Smooth muscle cell (in vitro differentiated cells): ENCODE measurements around the gene HNRNPM. TPM values are rescaled to one million over a fixed set of nuclear protein-coding genes. Genes with fewer than 3 reads are reported as not detected.

Source experiments
- DNase-seq: peaks from one replicate; lab custom pipeline; 2025; ENCODE audit not compliant: unreplicated experiment; lab: John Stamatoyannopoulos, UW
- H2AFZ ChIP-seq: fragments of 200-600 bp; sonication (generic); 2 replicates; pipeline ENCODE4 v1.6.0; 2016; ENCODE audit warnings: antibody characterized with exemption, low read depth, mild to moderate bottlenecking
- H3F3A ChIP-seq: fragments of 200-600 bp; sonication (generic); 2 replicates; pipeline ENCODE4 v1.6.0; 2017; ENCODE audit warnings: antibody characterized with exemption, low read depth
- H3K27ac ChIP-seq: fragments of 200-600 bp; sonication (generic); 2 replicates; pipeline ENCODE4 v1.5.1; 2016; ENCODE audit warnings: low read depth, mild to moderate bottlenecking
- H3K27me3 ChIP-seq: fragments of 200-600 bp; sonication (generic); 2 replicates; pipeline ENCODE4 v1.6.1; 2016; ENCODE audit warnings: low read depth, mild to moderate bottlenecking
- H3K36me3 ChIP-seq: fragments of 200-600 bp; sonication (generic); 2 replicates; pipeline ENCODE4 v1.5.1; 2016; ENCODE audit warnings: low read depth
- H3K4me1 ChIP-seq: fragments of 200-600 bp; sonication (generic); 2 replicates; pipeline ENCODE4 v1.5.1; 2016; ENCODE audit warnings: low read depth
- H3K4me2 ChIP-seq: fragments of 200-600 bp; sonication (generic); 2 replicates; pipeline ENCODE4 v1.6.0; 2016; ENCODE audit warnings: mild to moderate bottlenecking
- H3K4me3 ChIP-seq: fragments of 200-600 bp; sonication (generic); 2 replicates; pipeline ENCODE4 v1.5.1; 2016; ENCODE audit warnings: mild to moderate bottlenecking
- H3K79me2 ChIP-seq: fragments of 200-600 bp; sonication (generic); 2 replicates; pipeline ENCODE4 v1.6.0; 2016; ENCODE audit warnings: low read depth, mild to moderate bottlenecking
- H3K9ac ChIP-seq: fragments of 200-600 bp; sonication (generic); 2 replicates; pipeline ENCODE4 v1.6.0; 2016; ENCODE audit warnings: low read depth
- H3K9me3 ChIP-seq: fragments of 200-600 bp; sonication (generic); replicated peaks from 2 replicates; pipeline ENCODE4 v1.5.1; 2016; ENCODE audit warnings: low read depth
- H4K20me1 ChIP-seq: fragments of 200-600 bp; sonication (generic); 2 replicates; pipeline ENCODE4 v1.6.0; 2016; ENCODE audit warnings: low read depth
- CTCF ChIP-seq: fragments of 200-600 bp; sonication (generic); IDR thresholded peaks from 2 replicates; pipeline ENCODE4 v1.5.1; 2017; ENCODE audit warnings: borderline replicate concordance, mild to moderate bottlenecking, antibody characterized with exemption; ENCODE audit not compliant: insufficient read depth, poor library complexity, severe bottlenecking
- WGBS: methylation state at CpG from one replicate; pipeline ENCODE4 v1.1.7; 2016; ENCODE audit warnings: low lambda C conversion rate; 5-methylcytosine and 5-hydroxymethylcytosine counted together
- polyA plus RNA-seq: library from polyadenylated mRNA; unstranded; fragments of >200 nt; fragmentation: Nextera tagmentation; extraction: Ambion mirVana; gene quantifications from 2 replicates; pipeline ENCODE4 v1.2.1, GENCODE V29; 2016
- total RNA-seq: library from RNA; depleted of rRNA; stranded (reverse); fragments of >200 nt; gene quantifications from 2 replicates; pipeline ENCODE4 v1.2.3, GENCODE V29; 2014

Gene HNRNPM
- total and polyA plus RNA-seq, 2 experiments from 2014 or later, result 44.3 to 143 TPM

GRCh38 chr19:8485561-8486371 lies 41.0 kb downstream of the HNRNPM start:
- Histone ChIP-seq H3K9ac (no peak overlapping the region), H2AFZ (no peak overlapping the region), H3K4me1 (peaks cover 22% of the 10 kb centered on the region), H4K20me1 (peaks cover 84% of the 10 kb centered on the region), H3K27ac (no peak overlapping the region), H3K9me3 (no peaks in the 10 kb centered on the region), H3K36me3 (no peaks in the 10 kb centered on the region), H3K4me3 (no peak overlapping the region), H3F3A (no peaks in the 10 kb centered on the region), H3K79me2 (peaks cover 24% of the 10 kb centered on the region), H3K27me3 (no peaks in the 10 kb centered on the region), H3K4me2 (no peak overlapping the region)
- TF ChIP-seq CTCF, result no peak
- WGBS, result 97% methylated on average over 59 of the region's 62 CpGs
- no peak for DNase-seq

GRCh38 chr19:8486661-8487136 lies 41.9 kb downstream of the HNRNPM start:
- no peak overlapping the region for H3K4me3 ChIP-seq
- H3K4me1 ChIP-seq, result peaks cover 22% of the 10 kb centered on the region
- no peak overlapping the region for H2AFZ ChIP-seq
- H4K20me1 ChIP-seq, result peaks cover 74% of the 10 kb centered on the region
- no peak for DNase-seq
- H3K36me3 ChIP-seq, result no peaks in the 10 kb centered on the region
- peaks cover 15% of the 10 kb centered on the region for H3K79me2 ChIP-seq
- no peaks in the 10 kb centered on the region for H3K9me3 ChIP-seq
- no peak overlapping the region for H3K4me2 ChIP-seq
- 96% methylated on average over 16 of the region's 16 CpGs for WGBS
- H3K27me3 ChIP-seq, result no peaks in the 10 kb centered on the region
- no peak overlapping the region for H3K27ac ChIP-seq
- H3F3A ChIP-seq, result no peaks in the 10 kb centered on the region
- H3K9ac ChIP-seq, result no peak overlapping the region
- TF ChIP-seq CTCF, result no peak

DNA sequence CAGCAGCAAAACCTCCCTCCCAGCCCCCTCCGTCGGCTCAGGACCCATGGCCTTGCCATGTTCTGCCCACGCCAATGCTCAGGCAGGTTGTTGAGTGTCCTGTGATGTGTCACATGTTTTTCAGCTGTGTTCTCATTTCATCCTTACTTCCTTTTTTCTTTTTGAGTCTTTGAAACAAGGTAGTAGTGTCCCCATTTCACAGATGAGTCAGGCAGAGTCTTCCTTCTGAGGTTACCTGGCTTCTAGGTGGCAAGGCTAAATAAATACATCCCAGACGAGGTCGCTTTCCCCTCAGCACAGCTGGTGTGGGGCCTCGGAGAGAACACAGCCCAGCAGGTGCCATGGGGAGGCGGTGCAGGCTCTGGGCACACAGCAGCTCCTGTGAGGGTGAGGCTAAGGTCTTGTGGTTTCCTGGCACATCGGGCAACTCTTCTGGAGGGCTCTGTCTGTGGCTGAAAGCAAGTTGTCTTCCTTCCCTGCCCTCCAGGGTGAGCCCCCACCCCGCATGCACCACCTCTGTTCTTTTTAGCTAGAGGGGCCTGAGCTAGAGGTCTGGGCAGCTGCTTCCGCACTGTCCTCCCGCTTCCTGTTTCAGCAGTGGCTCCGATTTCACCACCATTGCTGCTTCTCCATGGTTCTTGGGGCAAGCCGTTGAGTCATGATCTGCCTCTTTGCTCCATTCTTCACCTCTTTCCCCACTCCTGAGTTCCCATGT lies 42.5 kb downstream of the HNRNPM start:
- 95% methylated on average over 13 of the region's 13 CpGs for WGBS
- peaks cover 22% of the 10 kb centered on the region for H3K4me1 ChIP-seq
- H3K4me3 ChIP-seq, result no peak overlapping the region
- H3K27me3 ChIP-seq, result no peaks in the 10 kb centered on the region
- H3K27ac ChIP-seq, result no peak overlapping the region
- no peaks in the 10 kb centered on the region for H3F3A ChIP-seq
- peaks cover 9% of the 10 kb centered on the region for H3K79me2 ChIP-seq
- H4K20me1 ChIP-seq, result peaks cover 68% of the 10 kb centered on the region
- TF ChIP-seq CTCF, result no peak
- H3K4me2 ChIP-seq, result no peak overlapping the region
- no peak overlapping the region for H3K9ac ChIP-seq
- no peaks in the 10 kb centered on the region for H3K9me3 ChIP-seq
- no peaks in the 10 kb centered on the region for H3K36me3 ChIP-seq
- no peak for DNase-seq
- no peak overlapping the region for H2AFZ ChIP-seq
